ENCODE results near the gene SYDE2. TPM values are rescaled to one million over a fixed set of nuclear protein-coding genes. Genes with fewer than 3 reads are reported as not detected.

SYDE2 gene
- total RNA-seq, 2 donors from 2014 or later: 11.0 to 14.1 TPM

DNA sequence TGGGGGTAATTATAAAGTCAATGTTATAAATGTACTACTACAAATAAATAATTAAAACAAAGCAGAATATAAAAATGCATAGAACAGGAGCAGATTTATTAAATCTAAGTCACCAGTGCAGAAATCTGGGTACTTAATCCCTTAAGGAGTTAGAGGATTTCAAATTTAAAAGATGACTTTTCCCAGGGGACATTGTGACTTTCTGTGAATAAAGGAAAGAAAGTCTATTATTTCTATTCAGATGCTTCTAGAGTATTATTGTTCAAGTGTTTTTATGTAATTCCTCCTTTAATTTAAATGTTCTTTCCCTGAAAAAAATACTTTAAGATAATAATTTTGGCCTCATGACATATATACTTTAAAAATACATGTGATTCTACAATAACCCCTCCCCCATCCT lies 43.4 kb downstream of the SYDE2 start:
- Histone ChIP-seq H3K36me3 (ENCODE audit: control insufficient read depth, insufficient read depth, low read length) (no peaks in the 10 kb centered on the region), H3K4me1 (ENCODE audit: control insufficient read depth, insufficient read depth, low read length) (no peaks in the 10 kb centered on the region), H3K27me3 (ENCODE audit: control insufficient read depth, insufficient read depth, low read length, poor library complexity, severe bottlenecking) (no peaks in the 10 kb centered on the region), H3K4me3 (ENCODE audit: low read length) (no peak overlapping the region), H3K9me3 (ENCODE audit: control insufficient read depth, low read length) (no peaks in the 10 kb centered on the region), H3K27ac (ENCODE audit: low read depth, low read length) (no peak overlapping the region), H3K9ac (ENCODE audit: extremely low read depth, low read length, poor library complexity, severe bottlenecking) (no peak overlapping the region)
- H3K4me1 Mint-ChIP-seq: no peaks in the 10 kb centered on the region
- H3K4me3 Mint-ChIP-seq: no peak overlapping the region
- H3K27ac Mint-ChIP-seq: no peak overlapping the region
- no peaks in the 10 kb centered on the region for H3K27me3 Mint-ChIP-seq (ENCODE audit: insufficient read depth)
- H3K36me3 Mint-ChIP-seq (ENCODE audit: low read depth): peaks cover 13% of the 10 kb centered on the region
- DNase-seq: no peak
- no peaks in the 10 kb centered on the region for H3K9me3 Mint-ChIP-seq
- no peak for TF ChIP-seq CTCF (conservative IDR thresholded peaks at IDR 0.05)

- Histone ChIP-seq H3K36me3 (ENCODE audit: control insufficient read depth, insufficient read depth, low read length) (no peaks in the 10 kb centered on the region), H3K4me1 (ENCODE audit: control insufficient read depth, insufficient read depth, low read length) (no peaks in the 10 kb centered on the region), H3K27me3 (ENCODE audit: control insufficient read depth, insufficient read depth, low read length, poor library complexity, severe bottlenecking) (no peaks in the 10 kb centered on the region), H3K4me3 (ENCODE audit: low read length) (no peak overlapping the region), H3K27ac (ENCODE audit: low read depth, low read length) (no peak overlapping the region), H3K9me3 (ENCODE audit: control insufficient read depth, low read length) (no peaks in the 10 kb centered on the region), H3K9ac (ENCODE audit: extremely low read depth, low read length, poor library complexity, severe bottlenecking) (no peak overlapping the region)
- Mint-ChIP-seq H3K27ac (no peak overlapping the region), H3K36me3 (ENCODE audit: low read depth) (peaks cover 2% of the 10 kb centered on the region), H3K4me1 (peaks cover 12% of the 10 kb centered on the region), H3K4me3 (no peak overlapping the region), H3K9me3 (no peaks in the 10 kb centered on the region), H3K27me3 (ENCODE audit: insufficient read depth) (no peaks in the 10 kb centered on the region)
- no peak for DNase-seq
- WGBS, 2 experiments (ENCODE audit: insufficient coverage in 1 of 2, insufficient read length in 1 of 2): 60 to 80% methylated on average over 1 to 4 of the region's 4 CpGs
- no peak for TF ChIP-seq CTCF (conservative IDR thresholded peaks at IDR 0.05)
Observed at GRCh38 chr1:85153149-85153891, 47.5 kb downstream of the SYDE2 start.

- no peak for TF ChIP-seq CTCF (conservative IDR thresholded peaks at IDR 0.05)
- no peaks in the 10 kb centered on the region for H3K27me3 Mint-ChIP-seq (ENCODE audit: insufficient read depth)
- no peaks in the 10 kb centered on the region for H3K9me3 ChIP-seq (ENCODE audit: control insufficient read depth, low read length)
- H3K27me3 ChIP-seq (ENCODE audit: control insufficient read depth, insufficient read depth, low read length, poor library complexity, severe bottlenecking): no peaks in the 10 kb centered on the region
- H3K36me3 ChIP-seq (ENCODE audit: control insufficient read depth, insufficient read depth, low read length): no peaks in the 10 kb centered on the region
- H3K4me3 ChIP-seq (ENCODE audit: low read length): no peak overlapping the region
- H3K27ac ChIP-seq (ENCODE audit: low read depth, low read length): no peak overlapping the region
- H3K4me1 ChIP-seq (ENCODE audit: control insufficient read depth, insufficient read depth, low read length): no peaks in the 10 kb centered on the region
- no peak for DNase-seq
- no peak overlapping the region for H3K4me3 Mint-ChIP-seq
- no peaks in the 10 kb centered on the region for H3K9me3 Mint-ChIP-seq
- H3K36me3 Mint-ChIP-seq (ENCODE audit: low read depth): no peaks in the 10 kb centered on the region
- H3K9ac ChIP-seq (ENCODE audit: extremely low read depth, low read length, poor library complexity, severe bottlenecking): no peak overlapping the region
- H3K4me1 Mint-ChIP-seq: peaks cover 16% of the 10 kb centered on the region
- H3K27ac Mint-ChIP-seq: no peak overlapping the region
- 89 to 96% methylated on average over 3 to 4 of the region's 4 CpGs for WGBS, 2 experiments (ENCODE audit: insufficient coverage in 1 of 2, insufficient read length in 1 of 2)
Observed at GRCh38 chr1:85151446-85151845, 49.4 kb downstream of the SYDE2 start.

Data from endodermal cell (in vitro differentiated cells).